ENCODE data around the gene DGAT2.

DGAT2 gene

DNA sequence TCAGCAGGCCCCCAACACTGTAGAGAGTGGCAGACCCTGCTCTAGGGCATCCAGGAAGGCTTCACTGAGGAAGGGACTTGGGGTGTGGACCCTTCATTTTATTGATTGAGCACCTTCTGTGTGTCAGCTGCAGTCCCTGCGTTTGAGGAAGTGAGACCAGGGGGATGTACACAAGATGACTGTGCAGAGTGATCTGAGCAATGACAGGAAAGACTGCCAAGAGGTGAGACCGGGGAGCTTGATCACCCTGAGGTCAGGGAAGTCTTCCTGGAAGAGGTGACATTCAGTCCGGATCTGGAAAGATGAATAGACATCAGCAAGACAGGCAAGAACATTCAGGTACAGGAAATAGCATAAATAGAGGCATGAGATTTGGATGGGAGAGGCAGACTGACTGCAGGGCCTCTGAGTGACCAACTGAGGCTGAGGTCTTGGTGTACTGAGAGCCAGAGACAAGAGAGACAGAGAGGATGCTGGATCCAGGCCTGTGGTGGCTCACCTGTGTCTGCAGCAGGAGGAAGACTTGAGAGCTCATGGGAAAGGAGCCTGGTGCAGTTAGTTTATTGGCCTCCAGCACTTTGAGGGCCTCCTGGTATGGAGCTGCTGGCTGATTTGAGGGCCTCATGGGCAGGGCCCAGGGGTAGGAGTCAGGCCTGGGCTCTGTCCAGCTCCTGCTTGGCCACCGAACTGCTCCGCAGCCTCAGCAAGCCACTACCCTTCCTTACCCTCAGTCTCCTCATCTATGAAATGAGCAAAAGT lies 5.2 kb downstream of the DGAT2 start:
- intact Hi-C loops (cut with DNase I) = loop anchor here (10.0 kb wide), 1 partner anchor 89 kb away; no protein-coding TSS in a partner anchor
- no peak for DNase-seq

DNA sequence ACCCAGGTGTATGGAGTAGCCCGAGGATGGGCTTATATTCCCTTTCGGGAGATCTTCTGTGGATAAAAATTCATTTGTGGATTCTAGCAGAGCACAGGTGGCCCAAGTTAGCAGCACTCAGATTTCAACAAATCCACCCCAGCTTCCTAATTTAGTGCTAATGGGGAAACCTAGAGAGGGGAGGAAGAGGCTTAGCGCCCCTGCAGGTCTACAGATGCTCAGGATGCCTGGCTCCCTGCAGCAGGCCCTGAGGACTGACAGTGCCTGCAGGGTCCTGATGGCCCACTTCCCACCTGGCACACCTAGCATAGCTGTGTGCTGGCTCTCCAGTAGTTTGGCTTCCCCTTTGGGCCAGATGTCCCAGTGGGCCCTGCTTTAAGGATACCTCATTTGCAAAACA lies 6.5 kb downstream of the DGAT2 start:
- intact Hi-C loops (cut with DNase I) = loop anchor here (10.0 kb wide), 1 partner anchor 90 kb away; no protein-coding TSS in a partner anchor
- DNase-seq = no peak

DNA sequence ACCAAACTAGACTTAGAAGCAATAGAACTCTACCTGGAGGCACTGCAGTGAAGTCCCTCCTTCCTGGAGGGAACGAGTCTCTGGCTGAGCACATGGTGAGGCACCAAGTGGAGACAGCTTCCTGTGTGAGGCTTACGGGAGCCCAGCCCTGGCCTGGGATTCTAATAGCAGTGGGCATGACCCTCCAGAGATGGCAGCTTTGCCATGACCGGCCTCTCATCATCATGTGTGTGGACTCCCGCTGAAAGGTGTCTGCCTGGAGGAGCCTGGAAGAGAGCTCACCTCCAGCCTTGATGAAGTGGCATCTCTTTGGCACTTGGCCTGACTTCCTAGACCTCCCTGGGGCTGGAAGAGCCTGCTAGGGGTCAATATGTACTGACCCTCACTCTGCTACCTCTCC lies 8.0 kb downstream of the DGAT2 start:
- no peak for DNase-seq
- intact Hi-C loops (cut with DNase I) = loop anchor here (10.0 kb wide), 1 partner anchor 92 kb away; no protein-coding TSS in a partner anchor

DNA sequence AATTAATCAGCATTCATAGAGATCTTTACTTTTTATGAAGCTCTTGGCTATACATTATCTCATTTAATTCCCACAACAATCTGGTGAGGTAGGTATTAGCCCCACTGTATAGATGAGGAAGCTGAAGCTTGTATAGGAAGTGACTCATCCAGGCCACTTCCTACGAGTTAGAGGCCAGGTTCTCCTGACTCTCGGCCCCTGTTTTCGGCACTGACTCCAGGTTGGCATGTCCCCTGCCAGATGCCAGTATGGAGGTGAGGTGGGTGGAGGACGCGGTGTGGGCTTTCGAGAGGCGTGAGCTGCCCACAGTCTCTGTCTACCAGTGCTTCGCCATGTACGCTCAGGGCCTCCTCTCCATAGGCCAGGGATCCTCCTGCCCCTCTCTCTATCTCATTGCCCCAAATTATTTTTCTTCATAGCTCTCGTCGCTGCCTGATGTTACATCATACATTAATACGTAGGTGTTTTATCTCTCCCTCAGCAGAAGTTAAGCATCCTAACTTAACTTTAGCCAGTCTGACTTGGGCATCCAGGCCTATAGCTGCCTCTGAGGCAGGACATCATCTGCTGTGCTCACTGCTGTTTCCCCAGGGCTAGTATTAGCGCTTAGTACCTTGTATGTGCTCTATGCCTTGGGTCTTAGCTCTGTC lies 9.0 kb downstream of the DGAT2 start:
- DNase-seq = no peak
- intact Hi-C loops (cut with DNase I) = loop anchor here (10.0 kb wide), 1 partner anchor 93 kb away; no protein-coding TSS in a partner anchor

DNA sequence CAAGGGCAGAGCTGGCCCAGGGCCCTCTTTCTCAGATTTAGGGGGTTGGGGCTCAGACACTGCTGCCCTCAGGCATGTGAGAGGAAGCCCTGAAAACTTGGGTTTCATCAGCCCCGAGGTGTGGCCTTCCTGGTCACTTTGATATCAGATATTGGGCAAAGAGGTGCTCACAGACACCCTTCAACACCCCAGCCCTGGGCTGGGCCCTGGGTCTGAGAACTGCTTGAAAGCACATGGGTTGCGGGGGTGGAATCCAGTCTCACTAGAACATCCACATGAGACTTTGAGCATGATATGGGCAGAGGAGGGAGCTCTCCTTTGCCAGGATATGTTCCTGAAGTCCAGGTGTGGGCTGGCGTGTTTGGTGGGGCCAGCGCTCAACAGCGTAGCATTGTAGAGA lies 10.4 kb downstream of the DGAT2 start:
- no peak for DNase-seq
- intact Hi-C loops (cut with DNase I) = loop anchor here (10.0 kb wide), 1 partner anchor 94 kb away; no protein-coding TSS in a partner anchor

DNA sequence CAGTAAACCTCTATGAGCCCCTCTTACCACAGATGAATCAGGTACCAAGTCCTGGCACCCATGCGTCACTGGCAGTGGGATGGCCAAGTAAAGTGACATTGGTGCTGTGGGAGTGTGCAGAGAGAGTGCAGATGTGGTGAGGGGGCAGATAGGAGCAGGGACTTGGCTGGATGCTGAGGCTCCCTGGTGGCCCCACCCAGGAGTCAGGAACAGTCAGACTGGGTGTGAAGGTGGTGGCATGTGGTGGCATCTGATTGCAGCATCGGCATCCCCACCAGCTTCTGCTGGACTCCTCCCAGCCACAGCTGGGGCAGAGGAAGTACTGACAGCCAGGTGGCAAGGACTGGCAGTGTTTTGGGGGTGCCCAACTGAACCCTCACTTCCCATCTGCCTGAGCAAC lies 11.4 kb downstream of the DGAT2 start:
- DNase-seq = peak in 40 of 42 donors; percentile 23 to 90 (median 60)
- intact Hi-C loops (cut with DNase I) = loop anchor here (10.0 kb wide), 1 partner anchor 95 kb away; no protein-coding TSS in a partner anchor

DNA sequence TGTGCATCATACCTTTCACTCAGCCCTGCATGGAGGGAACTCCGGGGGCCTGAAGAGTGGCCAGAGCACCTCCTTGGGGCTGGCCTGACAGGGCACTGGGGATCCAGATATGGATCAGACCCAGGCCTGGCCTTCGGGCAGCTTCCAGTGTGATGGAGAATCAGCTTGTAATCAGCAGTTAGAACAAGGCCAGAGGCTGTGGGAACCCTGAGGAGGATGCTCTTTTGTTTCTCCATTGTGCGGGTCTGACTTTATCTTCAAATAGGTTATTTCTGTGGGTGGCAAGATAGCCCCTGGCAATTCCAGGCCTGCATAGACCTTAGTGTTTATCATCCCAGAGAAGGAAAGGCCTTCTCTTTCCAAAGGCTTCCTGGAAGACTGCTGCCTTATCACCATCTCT lies 12.3 kb downstream of the DGAT2 start:
- intact Hi-C loops (cut with DNase I) = no loop called here
- DNase-seq = no peak

DNA sequence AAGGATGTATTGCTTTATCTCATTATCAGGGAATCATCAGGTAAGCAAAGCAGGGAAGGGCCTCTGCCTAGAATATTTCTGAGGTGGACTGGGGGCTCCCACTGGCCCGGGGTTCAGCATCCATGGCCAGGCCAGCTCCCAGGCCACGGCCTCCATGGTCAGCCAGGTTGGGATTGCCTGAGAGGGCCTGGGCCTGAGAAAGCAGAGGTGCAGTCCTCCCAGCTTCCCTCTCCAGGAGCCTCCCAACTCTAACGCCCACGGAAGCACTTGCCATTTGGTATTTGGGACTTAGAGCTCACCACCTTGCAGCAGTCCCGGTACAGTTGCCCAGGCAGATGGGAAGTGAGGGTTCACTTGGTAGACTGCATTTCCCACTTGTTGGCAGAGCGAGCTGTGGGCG lies 12.7 kb downstream of the DGAT2 start:
- intact Hi-C loops (cut with DNase I) = no loop called here
- no peak for DNase-seq

DNA sequence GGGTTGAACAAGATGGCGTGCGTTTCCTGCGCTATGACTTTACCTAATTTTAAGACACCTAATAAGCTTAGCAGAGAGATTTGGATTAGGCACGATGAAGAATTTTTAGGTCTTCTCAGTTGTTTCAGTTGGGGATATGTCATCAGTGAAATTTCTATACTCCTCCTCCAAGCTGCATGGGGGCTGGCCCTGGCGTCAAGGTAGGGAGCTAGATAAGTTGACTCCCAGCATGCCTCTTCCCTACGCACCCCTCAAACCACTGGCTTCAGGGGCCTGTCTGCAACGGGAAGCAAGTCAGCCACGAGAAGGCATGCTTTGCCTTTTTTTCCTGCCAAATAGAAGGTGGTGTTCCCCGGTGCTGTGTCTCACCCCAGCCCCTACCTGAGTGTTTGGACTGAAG lies 13.3 kb downstream of the DGAT2 start:
- DNase-seq = peak in 19 of 42 donors; percentile 12 to 72 (median 41)
- intact Hi-C loops (cut with DNase I) = no loop called here

DNA sequence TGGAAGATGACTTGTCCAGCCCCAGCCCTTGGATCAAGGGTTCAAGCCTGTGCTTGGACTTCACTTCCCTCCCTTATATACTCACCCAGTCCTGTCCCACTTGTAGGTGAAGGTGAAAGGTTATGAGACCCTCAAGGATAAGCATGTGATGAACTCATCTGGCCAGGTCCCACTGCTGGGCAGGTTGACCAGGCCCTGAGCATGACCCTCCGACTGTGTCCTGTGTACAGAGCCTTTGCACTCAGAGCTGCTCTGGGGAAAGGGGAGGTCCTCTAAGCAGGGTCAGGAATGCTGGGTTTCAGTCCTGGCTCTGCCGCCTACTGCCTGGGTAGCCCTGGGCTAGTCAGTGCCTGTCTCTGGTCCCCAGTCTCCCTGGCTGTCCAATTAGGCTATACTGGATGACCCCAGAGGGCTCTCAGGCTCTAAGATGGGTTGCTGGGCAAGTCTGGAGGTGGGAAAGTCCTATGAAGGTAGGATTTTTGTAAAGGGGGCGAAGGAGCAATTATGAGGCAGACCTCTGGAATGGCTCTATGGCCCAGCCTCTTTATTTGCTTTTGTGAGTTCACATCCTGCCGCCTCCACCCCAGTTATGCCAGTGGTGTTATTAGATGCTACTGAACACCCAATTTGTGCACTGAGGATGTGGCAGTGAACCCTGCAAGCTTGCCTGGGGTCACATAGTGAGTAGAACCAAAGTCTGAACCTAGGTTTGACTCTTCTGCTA lies 14.1 kb downstream of the DGAT2 start:
- no peak for DNase-seq
- intact Hi-C loops (cut with DNase I) = no loop called here

DNA sequence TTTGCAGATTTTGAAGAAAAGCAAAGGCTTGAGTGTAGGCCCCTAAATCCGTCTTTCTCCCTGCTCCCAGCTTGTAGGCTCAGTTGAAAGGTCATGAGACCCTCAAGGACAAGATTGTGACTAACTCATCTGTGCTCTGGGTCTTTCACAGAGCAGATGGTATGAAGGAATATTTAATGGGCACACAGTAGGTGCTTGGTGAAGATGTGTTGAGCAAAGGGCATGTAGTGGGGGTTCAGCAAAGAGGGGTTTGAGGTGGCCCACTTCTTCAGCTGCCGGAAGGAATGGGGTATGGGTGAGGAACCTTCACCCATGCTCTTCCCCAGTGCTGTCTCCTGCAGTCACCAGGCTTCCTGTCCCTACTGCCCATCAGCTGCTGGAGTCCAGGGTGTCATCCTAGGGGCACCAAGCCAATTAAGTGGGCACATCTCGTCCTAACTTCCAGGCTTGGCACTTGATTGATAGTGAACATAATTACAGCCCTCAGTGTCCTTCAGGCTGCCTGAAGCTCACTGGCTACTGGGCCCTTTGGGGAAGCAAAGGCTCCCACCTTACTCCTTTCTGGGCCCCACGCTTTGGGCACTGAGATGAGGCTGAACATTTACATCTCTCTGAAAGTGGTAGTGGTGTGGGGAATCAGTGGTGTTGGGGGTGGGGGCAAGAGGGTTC lies 15.0 kb downstream of the DGAT2 start:
- intact Hi-C loops (cut with DNase I) = no loop called here
- DNase-seq = no peak

DNA sequence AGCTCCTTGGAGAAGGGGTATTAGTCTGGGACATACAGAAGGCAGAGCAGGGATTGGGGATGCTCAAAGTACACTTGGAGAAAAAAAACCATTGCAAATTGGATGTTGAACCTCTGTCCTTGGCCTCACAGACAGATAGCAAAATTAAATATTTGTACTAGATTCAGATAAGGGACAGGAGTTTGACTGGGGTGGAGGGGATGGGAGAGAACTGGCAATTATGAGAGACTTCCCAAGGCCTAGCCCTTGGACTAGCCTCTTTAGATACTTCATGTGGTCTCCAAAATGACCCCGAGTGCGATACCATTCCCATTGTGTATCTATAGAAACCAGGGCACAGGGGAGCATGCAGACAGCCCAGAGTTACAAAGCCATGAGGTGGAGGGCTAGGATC lies 15.5 kb downstream of the DGAT2 start:
- DNase-seq = no peak
- intact Hi-C loops (cut with DNase I) = no loop called here

DNA sequence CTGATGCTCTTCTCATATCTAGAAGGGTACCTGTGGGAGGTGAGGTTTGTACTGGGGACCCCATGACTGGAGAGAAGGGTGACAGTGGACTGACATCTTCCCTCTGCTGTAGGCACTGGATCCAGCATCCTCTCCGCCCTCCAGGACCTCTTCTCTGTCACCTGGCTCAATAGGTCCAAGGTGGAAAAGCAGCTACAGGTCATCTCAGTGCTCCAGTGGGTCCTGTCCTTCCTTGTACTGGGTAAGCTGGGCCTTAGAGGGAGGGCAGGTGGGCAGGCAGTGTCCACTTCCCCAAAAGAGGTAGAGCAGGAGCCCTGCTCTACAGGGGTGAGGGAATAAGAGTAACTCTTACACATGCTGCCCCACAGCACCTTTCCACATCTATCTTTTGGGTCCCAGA lies 15.9 kb downstream of the DGAT2 start:
- no peak for DNase-seq
- intact Hi-C loops (cut with DNase I) = no loop called here

DNA sequence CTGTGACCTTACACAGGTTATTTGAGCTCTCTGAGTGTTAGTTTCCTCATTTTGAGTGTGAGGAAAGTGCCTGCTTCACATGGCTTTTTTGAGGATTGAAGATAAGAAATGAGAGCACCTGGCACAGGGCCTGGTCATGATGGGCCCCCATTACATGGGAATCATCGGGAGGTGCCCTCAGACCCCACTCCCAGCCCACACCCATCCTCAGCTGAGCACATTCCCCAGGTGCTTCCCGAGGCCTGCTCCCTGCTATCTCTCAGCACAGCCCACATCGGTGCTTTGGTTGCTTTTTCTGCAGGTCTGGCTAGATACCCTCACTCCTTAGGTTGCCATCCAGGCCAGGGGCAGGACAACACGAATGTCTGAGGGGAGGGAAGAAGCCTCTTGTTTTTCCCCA lies 16.6 kb downstream of the DGAT2 start:
- intact Hi-C loops (cut with DNase I) = no loop called here
- DNase-seq = no peak

DNA sequence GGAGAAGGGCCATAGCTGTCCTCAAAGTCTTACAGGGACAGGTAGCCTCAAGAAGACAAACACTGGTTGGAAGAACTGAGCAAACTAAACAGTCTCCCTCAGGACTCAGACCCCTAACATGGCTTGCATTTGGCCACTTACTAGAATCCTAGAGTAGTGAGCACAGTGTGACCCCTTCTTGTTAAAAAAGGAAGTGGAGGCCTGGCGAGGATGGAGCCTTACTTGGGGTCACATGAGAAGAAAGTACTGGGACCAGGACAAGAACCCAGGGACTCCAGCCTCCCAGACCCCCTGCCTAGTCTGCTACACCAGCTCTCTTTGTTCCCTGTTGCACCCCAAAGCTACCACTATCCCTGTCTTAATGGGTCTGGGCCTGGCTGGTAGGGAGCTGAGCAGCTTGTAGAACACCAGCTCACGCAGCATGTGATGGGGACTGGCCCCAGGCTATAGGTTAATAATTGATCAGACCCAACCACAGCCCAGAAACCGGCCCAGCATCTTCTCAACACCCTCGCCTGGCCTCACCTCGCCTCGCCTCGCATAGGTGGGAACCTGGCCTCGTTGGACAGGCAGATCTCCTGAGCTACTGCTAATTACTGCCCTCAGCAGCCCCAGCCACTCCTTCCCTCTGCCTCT lies 17.6 kb downstream of the DGAT2 start:
- no peak for DNase-seq
- intact Hi-C loops (cut with DNase I) = no loop called here

DNA sequence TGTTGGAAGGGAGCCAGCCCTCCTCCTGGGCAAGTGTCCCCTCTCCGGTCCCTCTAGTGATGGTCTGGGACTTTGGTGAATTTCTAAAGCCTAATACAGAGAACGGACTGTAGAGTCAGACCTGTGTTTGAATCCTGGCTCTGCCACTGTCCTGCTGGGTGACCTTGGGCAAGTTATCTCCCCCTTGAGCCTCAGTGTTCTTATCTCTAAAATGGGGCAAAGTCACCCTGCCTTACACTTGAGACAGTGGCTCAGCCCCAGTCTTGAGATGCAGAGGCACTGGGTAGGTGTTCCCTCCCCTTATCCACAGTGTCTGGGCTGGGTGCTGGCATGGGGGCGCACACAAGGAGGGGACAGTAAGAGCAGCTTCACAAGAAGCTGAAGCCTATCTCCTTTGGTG lies 20.9 kb downstream of the DGAT2 start:
- no peak for DNase-seq
- intact Hi-C loops (cut with DNase I) = no loop called here

DNA sequence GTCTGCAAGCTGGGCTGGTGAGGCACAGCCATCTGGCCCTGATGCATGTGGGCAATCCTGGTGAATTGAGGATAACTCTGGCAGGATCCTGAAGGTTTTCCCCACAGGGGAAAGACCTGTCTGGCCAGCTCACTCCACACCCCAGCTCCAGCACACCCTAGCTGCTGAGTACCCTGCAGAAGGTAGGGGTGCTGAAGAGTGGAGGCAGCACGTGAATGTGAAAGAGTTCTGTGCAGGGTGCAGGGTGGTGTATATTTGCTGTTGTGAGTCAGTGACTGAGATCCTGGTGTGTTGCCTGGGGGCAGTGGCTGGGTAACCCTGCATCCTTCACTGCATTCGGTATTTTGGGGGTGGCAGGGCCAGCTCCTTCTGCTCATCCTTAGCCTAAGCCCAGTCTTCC lies 22.4 kb downstream of the DGAT2 start:
- intact Hi-C loops (cut with DNase I) = no loop called here
- no peak for DNase-seq

DNA sequence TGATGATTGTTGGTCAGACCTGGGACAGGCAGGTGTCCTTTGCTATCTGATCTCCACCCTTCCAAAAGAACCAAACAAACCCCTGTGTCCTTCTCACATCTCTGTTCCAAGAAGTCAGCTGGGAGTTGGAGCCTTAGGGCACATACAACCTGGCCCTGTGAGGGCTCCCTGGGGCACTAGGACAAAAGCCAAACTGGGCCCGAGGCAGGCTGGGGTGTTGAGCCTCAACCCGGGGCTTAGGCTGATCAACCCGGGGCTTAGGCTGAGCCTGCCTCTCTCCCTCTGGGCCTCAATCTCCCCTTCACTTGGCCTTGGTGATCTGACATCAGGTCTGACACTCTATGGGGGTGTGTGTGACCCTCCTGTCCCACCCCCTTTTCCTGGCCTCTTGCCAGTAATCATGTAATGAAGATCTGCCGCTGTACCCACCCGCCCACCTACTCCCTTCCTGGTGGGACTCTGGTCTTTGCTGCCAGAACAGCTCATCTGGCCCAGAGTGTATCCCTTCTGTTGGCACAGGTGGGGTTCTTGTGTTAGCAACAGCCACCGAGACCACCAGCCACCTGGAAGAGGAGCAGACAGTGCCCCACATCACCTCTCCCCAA lies 23.7 kb downstream of the DGAT2 start:
- no peak for DNase-seq
- intact Hi-C loops (cut with DNase I) = no loop called here
